Caki2 (cell line): ENCODE data around the gene TRAK2. TPM values are rescaled to one million over a fixed set of nuclear protein-coding genes. Genes with fewer than 3 reads are reported as not detected.
"Not testable (repeated sequence)": the region's sequence is repeated elsewhere in the genome, so short reads cannot be mapped to it uniquely, and the experiment has no call there.

Experiments used
- DNase-seq: peaks from one replicate; pipeline ENCODE4 v3.0.0-alpha.2; 2015; ENCODE audit warnings: low read depth
- in situ Hi-C: cut with HindIII; loops from 2 replicates; pipeline ENCODE4 v1.10.0; 2016; ENCODE audit warnings: low sequenced_read_pairs, low pct_unique_long_range_greater_than_20kb, mixed read lengths
- total RNA-seq: library from RNA; depleted of rRNA; stranded (reverse); fragments of >200 nt; shearing (Covaris generic); gene quantifications from 2 replicates; pipeline ENCODE4 v1.2.3, GENCODE V29; 2014; ENCODE audit warnings: low replicate concordance

Gene TRAK2
- total RNA-seq, 1 experiment from 2014 or later = 17.8 TPM

GRCh38 chr2:201452922-201453643 lies 1.8 kb upstream of the TRAK2 start:
- DNase-seq = no peak
- in situ Hi-C loops = loop anchor here (10.0 kb wide), 1 partner anchor 82 kb away; no protein-coding TSS in a partner anchor

- no peak for DNase-seq
- in situ Hi-C loops = loop anchor here (10.0 kb wide), 1 partner anchor 83 kb away; no protein-coding TSS in a partner anchor
Measured at GRCh38 chr2:201452058-201452921, 1.0 kb upstream of the TRAK2 start.

GRCh38 chr2:201450954-201451291 lies 335 bp downstream of the TRAK2 start:
- in situ Hi-C loops = loop anchor here (10.0 kb wide), 1 partner anchor 84 kb away; no protein-coding TSS in a partner anchor
- no peak for DNase-seq

- DNase-seq = no peak
- in situ Hi-C loops = no loop called here
Measured at GRCh38 chr2:201448701-201449100, 2.6 kb downstream of the TRAK2 start.

DNA sequence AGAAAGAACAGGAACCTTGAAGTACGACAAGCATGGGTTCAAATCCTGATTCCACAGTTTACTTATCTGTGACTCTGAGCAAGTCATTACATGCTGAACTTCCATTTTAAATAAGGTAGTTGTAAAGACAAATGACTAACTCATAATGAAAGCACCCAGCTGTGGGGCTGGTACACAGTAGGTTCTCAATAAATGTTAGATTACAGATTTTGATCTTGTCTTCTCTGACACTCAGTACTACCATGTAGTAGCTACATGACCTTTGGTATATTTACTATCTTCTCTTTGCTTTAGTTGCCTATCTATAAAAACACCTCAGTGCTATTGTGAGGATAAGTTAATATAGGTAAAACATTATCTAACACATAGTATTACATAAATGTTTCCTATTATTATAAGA lies 3.2 kb downstream of the TRAK2 start:
- no peak for DNase-seq
- in situ Hi-C loops = no loop called here

DNA sequence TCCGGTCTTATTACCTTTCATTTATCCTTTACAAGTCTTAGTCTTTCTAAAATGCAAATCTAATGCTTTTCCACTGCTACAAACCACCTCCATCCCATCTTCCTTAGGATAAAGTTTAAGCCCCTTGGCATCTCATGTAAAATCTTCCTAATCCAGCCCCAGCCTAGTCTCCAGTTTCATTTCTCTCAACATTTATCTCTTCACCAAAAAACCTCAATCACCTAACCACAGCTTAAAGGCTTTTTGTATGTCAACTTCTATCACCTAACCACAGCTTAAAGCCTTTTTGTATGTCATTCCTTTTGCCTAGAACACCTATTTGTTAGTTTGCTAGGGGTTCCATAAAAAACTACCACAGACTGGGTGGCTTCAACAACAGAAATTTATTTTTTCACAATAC lies 4.2 kb downstream of the TRAK2 start:
- no peak for DNase-seq
- in situ Hi-C loops = no loop called here

- DNase-seq = no peak
- in situ Hi-C loops = no loop called here
Measured at GRCh38 chr2:201444746-201445465, 6.4 kb downstream of the TRAK2 start.

GRCh38 chr2:201441409-201441808 lies 9.8 kb downstream of the TRAK2 start:
- in situ Hi-C loops = no loop called here
- DNase-seq = no peak

- in situ Hi-C loops = no loop called here
- no peak for DNase-seq
Measured at GRCh38 chr2:201440182-201440581, 11.1 kb downstream of the TRAK2 start.

- in situ Hi-C loops, DNase-seq: not testable (repeated sequence)
Measured at GRCh38 chr2:201439336-201439922, 11.8 kb downstream of the TRAK2 start.

- in situ Hi-C loops = no loop called here
Measured at GRCh38 chr2:201436141-201436540, 15.1 kb downstream of the TRAK2 start.

GRCh38 chr2:201433394-201433995 lies 17.8 kb downstream of the TRAK2 start:
- in situ Hi-C loops = no loop called here

More at GRCh38 chr2:201436141-201436540, 15.1 kb downstream of the TRAK2 start:
- no peak for DNase-seq

GRCh38 chr2:201432621-201433393 lies 18.5 kb downstream of the TRAK2 start:
- in situ Hi-C loops = no loop called here
- DNase-seq = no peak

More at GRCh38 chr2:201433394-201433995, 17.8 kb downstream of the TRAK2 start:
- no peak for DNase-seq

GRCh38 chr2:201432038-201432620 lies 19.1 kb downstream of the TRAK2 start:
- peak; percentile 23 for DNase-seq
- in situ Hi-C loops = no loop called here

DNA sequence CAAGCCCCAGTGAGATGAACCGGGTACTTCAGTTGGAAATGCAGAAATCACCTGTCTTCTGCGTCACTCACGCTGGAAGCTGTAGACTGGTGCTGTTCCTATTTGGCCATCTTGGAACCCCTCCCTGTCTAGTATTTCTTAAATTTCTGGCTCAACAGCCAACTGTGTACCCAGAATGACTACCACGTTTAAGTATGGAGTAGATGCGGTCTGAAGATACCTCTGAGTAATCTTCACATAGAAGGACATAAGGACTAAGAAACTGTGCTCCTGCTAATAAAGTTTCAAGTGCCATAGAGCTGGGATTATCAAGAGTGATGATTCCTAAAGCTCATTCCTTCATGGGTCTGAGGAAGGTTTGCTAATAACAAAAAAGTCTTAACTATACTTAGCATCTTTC lies 20.4 kb downstream of the TRAK2 start:
- in situ Hi-C loops = no loop called here
- DNase-seq = no peak

DNA sequence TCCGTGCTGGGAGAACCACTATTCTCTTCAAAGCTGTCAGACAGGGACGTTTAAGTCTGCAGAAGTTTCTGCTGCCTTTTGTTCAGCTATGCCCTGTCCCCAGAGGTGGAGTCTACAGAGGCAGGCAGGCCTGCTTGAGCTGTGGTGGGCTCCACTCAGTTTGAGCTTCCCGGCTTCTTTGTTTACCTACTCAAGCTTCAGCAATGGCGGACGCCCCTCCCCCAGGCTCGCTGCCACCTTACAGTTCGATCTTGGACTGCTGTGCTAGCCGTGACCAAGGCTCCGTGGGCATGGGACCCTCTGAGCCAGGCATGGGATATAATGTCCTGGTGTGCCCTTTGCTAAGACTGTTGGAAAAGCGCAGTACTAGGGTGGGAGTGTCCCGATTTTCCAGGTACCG lies 20.9 kb downstream of the TRAK2 start:
- DNase-seq, in situ Hi-C loops: not testable (repeated sequence)

DNA sequence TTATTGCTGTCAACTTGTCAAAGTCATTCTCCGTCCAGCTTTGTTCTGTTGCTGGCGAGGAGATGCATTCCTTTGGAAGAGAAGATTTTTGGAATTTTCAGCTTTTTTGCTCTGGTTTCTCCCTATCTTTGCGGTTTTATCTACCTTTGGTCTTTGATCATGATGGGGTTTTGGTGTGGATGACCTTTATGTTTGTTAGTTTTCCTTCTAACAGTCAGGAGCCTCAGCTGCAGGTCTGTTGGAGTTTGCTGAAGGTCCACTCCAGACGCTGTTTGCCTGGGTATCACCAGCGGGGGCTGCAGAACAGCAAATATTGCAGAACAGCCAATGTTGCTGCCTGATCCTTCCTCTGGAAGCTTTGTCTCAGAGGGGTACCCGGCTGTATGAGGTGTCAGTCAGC lies 21.4 kb downstream of the TRAK2 start:
- in situ Hi-C loops, DNase-seq: not testable (repeated sequence)
